NCI-H2171 (cell line): ENCODE measurements around the gene EPHB2.

Experiments used
- DNase-seq: peaks from one replicate; lab custom pipeline; 2025; lab: John Stamatoyannopoulos, UW

EPHB2 gene

GRCh38 chr1:22884806-22885530 is 174.3 kb downstream of the EPHB2 start:
- no peak for DNase-seq

GRCh38 chr1:22886211-22886610 is 175.6 kb downstream of the EPHB2 start:
- no peak for DNase-seq

DNA sequence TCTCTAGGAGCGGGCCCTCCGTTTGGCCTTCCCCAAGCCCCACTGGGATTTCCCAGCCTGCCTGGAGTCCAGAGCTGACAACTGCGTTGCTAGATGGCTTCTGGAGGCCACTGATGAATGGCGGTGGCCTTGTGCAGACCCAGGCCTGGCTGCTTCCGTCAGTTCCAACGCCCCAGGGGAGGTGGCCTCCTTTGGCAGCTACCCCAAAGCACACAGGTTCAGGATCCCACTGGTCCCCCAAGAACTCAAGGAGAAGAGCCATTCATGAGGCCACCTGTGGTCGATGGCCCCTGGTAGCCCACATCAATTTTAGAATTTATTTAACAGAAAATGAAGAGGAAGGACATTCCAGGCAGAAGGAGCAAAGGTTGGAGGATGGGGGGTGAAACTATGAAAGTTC is 176.9 kb downstream of the EPHB2 start:
- DNase-seq, result no peak

DNA sequence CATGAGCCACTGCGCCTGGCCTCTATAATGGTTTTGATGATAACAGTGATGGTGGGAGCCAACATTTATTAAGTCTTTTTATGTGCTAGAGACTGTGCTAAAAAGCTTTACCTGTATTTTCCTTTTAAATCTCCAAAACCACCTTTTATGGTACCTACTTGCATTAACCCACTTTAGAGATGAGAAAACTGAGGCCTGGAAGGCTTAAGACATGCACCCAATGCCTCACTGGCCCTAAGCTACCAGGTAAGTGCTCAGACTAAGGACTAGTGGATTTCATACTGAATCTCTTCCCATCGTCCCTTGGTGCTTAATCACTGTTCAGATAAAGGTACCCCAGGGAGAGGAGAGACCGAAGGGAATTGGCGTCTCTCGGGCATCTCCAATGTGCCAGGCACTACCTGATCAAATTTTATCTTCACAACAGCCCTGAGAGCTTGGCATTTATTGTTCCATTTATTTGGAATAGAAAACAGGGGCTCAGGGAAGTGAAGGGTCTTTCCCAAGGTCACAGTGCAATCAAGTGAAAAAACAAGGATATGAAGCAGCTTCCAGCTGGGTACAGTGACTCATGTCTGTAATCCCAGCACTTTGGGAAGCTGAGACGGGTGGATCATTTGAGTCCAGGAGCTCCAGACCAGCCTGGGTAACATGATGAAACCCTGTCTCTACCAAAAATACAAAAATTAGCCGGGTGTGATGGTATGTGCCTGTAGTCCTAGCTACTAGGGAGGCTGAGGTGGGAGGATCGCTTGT is 177.9 kb downstream of the EPHB2 start:
- no peak for DNase-seq

GRCh38 chr1:22889213-22889827 is 178.7 kb downstream of the EPHB2 start:
- DNase-seq, result no peak

GRCh38 chr1:22892789-22893188 is 182.2 kb downstream of the EPHB2 start:
- no peak for DNase-seq

DNA sequence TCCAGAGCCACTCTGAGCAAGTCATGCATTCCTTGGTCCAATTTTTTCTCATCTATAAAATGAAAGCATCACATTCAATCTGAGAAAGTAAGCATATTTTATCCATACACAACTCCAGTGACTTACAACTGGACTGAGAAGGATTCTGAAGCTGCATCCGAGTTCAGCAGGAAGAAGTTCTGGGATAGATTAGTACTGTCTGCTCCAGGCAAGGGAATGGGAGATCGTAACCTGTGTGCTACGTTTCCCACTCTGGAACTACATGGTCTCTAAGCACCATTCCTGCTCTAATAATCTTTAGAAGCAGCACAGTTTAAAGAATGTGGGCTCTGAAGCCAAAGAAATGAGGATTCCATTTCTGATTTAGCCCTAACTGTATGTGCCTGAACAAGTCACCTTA is 182.7 kb downstream of the EPHB2 start:
- DNase-seq, result no peak

DNA sequence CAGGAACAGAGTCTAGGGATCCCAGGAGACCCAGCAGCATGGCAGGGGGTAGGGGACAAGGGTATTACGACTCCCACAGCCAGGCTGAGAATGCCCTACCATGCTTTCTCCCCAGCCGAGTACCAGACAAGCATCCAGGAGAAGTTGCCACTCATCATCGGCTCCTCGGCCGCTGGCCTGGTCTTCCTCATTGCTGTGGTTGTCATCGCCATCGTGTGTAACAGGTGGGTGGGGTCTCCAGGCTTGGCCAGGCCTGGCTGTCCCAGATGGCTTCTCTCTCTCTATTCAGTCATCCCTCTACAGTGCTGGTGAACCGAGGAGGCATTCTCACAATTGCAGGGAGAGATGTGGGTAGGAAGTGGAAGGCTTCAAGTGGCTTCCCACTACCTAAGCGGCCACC is 184.7 kb downstream of the EPHB2 start:
- DNase-seq, result no peak

DNA sequence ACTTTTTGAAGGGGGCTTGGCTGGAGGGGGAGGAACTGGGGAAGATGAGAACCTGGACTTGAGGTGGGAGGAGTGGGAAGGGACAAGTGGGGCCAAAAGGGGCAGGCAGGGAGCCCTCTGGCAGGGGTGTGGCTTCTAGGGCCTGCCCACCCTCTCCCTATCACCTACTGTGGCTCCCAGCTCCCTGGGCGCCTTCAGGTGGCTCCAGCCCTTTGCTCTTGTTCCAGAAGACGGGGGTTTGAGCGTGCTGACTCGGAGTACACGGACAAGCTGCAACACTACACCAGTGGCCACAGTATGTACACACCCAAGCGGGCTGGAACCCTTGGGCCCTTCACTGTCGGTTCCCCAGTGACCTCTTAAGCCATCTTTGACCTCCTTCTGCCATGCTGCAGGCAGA is 185.5 kb downstream of the EPHB2 start:
- DNase-seq, result no peak

DNA sequence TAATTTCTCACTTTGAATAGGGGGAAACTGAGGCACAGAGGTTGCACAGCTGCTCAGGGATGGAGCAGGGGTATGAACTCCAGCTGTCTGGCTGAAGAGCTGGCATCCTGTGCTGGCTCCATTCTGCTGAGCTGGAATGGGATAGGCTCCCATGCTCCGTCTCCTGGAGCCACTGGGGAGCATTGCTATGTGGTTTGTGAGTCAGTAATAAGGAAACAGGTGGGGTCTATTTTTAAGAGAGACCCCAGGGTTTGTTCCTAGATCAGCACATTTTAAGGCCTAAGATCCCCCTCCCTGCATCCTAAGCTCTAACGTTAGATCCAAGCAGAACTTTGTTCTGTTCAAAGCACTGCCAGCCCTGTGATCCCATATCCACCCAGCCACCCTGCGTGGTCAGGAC is 189.8 kb downstream of the EPHB2 start:
- no peak for DNase-seq

DNA sequence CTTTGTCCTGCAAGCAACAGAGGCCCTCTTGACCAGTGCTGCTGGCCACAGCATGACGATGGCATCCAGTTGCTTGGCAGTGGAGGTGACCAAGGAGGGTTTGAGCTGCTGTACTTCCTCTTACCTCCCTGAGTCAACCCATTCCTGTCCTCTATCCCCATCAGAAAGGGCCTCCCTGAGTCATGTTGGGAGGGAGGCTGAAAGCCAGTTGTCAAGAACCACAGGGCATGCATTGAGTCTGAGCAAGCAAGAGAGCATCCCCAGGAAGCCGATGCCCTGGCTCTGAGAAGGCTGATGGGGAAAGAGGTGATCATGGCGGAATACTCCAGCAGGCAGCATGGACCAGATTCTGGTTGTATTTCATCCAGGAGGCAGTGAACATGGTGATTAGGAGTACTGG is 192.5 kb downstream of the EPHB2 start:
- no peak for DNase-seq

DNA sequence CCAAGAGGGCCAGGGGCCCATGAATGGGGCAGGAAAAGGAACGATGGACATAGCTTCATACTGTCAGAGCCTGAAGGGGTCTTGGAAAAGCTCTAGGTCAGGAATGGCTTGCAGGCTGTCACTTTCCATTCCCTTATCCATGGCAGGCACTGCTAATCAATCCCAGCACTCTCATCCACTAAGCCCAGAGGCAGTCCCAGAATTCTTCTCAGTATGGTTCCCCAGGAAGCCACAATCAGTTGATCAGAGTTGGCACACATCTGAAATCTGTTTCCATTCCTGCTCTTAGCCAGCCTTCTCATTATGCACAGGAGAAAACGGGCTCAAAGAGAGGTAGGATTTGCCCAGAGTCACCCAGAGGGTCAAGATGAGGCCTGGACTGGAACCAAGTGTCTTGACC is 196.3 kb downstream of the EPHB2 start:
- no peak for DNase-seq

- no peak for DNase-seq
Measured at GRCh38 chr1:22907528-22907927, 196.9 kb downstream of the EPHB2 start.

DNA sequence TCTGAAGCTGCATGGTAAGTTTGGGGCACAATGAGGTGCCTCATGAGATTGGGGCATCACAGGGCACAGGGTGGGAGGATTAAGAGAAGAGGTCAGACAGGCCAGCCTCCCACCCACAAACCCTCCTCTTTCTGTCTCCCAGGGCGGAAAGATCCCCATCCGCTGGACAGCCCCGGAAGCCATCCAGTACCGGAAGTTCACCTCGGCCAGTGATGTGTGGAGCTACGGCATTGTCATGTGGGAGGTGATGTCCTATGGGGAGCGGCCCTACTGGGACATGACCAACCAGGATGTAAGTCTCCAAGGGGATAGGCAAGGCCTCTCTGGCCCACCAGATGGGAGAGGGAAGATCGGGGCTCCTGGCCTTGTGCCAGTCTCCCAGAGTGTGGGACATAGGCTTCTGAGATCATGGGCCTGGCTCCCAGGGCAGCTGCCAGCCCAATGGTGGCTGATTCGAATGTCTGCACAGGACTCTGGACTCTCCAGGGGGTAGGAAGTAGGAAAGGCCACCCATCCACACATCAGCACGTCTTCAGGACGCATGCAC is 198.3 kb downstream of the EPHB2 start:
- DNase-seq, result no peak

GRCh38 chr1:22910286-22910685 is 199.6 kb downstream of the EPHB2 start:
- DNase-seq, result no peak

GRCh38 chr1:22910986-22911651 is 200.5 kb downstream of the EPHB2 start:
- no peak for DNase-seq

GRCh38 chr1:22912311-22912710 is 201.7 kb downstream of the EPHB2 start:
- DNase-seq, result no peak

DNA sequence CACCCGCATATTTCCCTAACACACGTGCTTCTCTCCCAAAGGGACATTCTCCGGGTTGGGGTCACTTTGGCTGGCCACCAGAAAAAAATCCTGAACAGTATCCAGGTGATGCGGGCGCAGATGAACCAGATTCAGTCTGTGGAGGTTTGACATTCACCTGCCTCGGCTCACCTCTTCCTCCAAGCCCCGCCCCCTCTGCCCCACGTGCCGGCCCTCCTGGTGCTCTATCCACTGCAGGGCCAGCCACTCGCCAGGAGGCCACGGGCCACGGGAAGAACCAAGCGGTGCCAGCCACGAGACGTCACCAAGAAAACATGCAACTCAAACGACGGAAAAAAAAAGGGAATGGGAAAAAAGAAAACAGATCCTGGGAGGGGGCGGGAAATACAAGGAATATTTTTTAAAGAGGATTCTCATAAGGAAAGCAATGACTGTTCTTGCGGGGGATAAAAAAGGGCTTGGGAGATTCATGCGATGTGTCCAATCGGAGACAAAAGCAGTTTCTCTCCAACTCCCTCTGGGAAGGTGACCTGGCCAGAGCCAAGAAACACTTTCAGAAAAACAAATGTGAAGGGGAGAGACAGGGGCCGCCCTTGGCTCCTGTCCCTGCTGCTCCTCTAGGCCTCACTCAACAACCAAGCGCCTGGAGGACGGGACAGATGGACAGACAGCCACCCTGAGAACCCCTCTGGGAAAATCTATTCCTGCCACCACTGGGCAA is 202.9 kb downstream of the EPHB2 start:
- DNase-seq, result no peak

GRCh38 chr1:22914156-22914555 is 203.5 kb downstream of the EPHB2 start:
- DNase-seq, result no peak

- no peak for DNase-seq
Measured at GRCh38 chr1:22914633-22915217, 204.1 kb downstream of the EPHB2 start.

- DNase-seq, result no peak
Measured at GRCh38 chr1:22915231-22915630, 204.6 kb downstream of the EPHB2 start.
